K562 (cell line): ENCODE results near the gene KCNH2. TPM values are rescaled to one million over a fixed set of nuclear protein-coding genes. Genes with fewer than 3 reads are reported as not detected.

Experiments
- ARID1B ChIP-seq: fragments of 450-650 bp; IDR thresholded peaks from 2 replicates; pipeline ENCODE4 v1.6.1; 2016; ENCODE audit warnings: antibody characterized with exemption, mild to moderate bottlenecking, inconsistent platforms
- CCAR2 ChIP-seq: fragments of 200-400 bp; formaldehyde crosslinking; IDR thresholded peaks from 2 replicates; pipeline ENCODE4 v1.6.1; 2017; ENCODE audit warnings: mild to moderate bottlenecking, low read depth, low read length
- CHD1 ChIP-seq: fragments of 200-600 bp; sonication (generic); IDR thresholded peaks from one replicate; pipeline ENCODE4 v1.6.1; 2012; ENCODE audit warnings: mild to moderate bottlenecking, moderate library complexity, low read length, inconsistent platforms
- HDAC6 ChIP-seq: IDR thresholded peaks from 2 replicates; pipeline ENCODE4 v1.6.1; 2012; ENCODE audit warnings: low read depth, mild to moderate bottlenecking, control low read depth, inconsistent platforms, low read length, moderate library complexity
- HNRNPLL ChIP-seq: fragments of 200-400 bp; formaldehyde crosslinking; IDR thresholded peaks from 2 replicates; pipeline ENCODE4 v1.6.1; 2017; ENCODE audit warnings: low read length, low read depth, mild to moderate bottlenecking; ENCODE audit not compliant: poor library complexity, severe bottlenecking
- PCBP1 ChIP-seq: fragments of 200-400 bp; formaldehyde crosslinking; IDR thresholded peaks from 2 replicates; pipeline ENCODE4 v1.6.1; 2018; ENCODE audit warnings: mild to moderate bottlenecking, low read depth, low read length; ENCODE audit not compliant: poor library complexity, severe bottlenecking
- SIN3A ChIP-seq, 2 experiments: fragments of 150-350 bp in 1 of 2; IDR thresholded peaks; 2 replicates each; pipeline ENCODE4 v1.6.1; 2011 to 2016; ENCODE audit warnings: borderline replicate concordance in 2 of 2, low read depth in 2 of 2, low read length in 2 of 2, mild to moderate bottlenecking in 2 of 2, moderate library complexity in 2 of 2; ENCODE audit not compliant: control insufficient read depth in 1 of 2
- SRSF3 ChIP-seq: fragments of 200-400 bp; formaldehyde crosslinking; IDR thresholded peaks from 2 replicates; pipeline ENCODE4 v1.6.1; 2016; ENCODE audit warnings: mild to moderate bottlenecking, low read length, moderate library complexity; ENCODE audit not compliant: insufficient read depth
- ZBTB7A ChIP-seq: IDR thresholded peaks from 2 replicates; pipeline ENCODE4 v1.6.1; 2011; ENCODE audit warnings: low read depth, mild to moderate bottlenecking, low read length, moderate library complexity, borderline replicate concordance; ENCODE audit not compliant: control insufficient read depth
- ZFX ChIP-seq: sonication (generic); formaldehyde crosslinking; IDR thresholded peaks from 2 replicates; pipeline ENCODE4 v1.8.0; 2022; ENCODE audit warnings: mild to moderate bottlenecking, missing genetic modification reagents, moderate library complexity
- ZNF133 ChIP-seq: fragments of 250-450 bp; sonication (Bioruptor Pico); IDR thresholded peaks from 2 replicates; pipeline ENCODE4 v1.4.0; 2020; ENCODE audit warnings: mild to moderate bottlenecking
- ZNF217 ChIP-seq: sonication (generic); formaldehyde crosslinking; IDR thresholded peaks from 2 replicates; pipeline ENCODE4 v1.8.0; 2022; ENCODE audit warnings: mild to moderate bottlenecking, missing genetic modification reagents
- polyA plus RNA-seq, 8 experiments: library from polyadenylated mRNA; depleted of rRNA in 4 of 8; stranded (reverse) in 5 of 8; unstranded in 3 of 8; fragments of >200 nt; fragmentation: Nextera tagmentation in 2 of 8; fragmentation: Illumina TruSeq in 1 of 8; extraction: Ambion mirVana in 2 of 8; extraction: Trizol in 1 of 8; gene quantifications; 2 replicates each; pipeline versions ENCODE4 v1.2.1 to v1.2.3, GENCODE V29; 2011 to 2014; ENCODE audit warnings: inconsistent platforms in 1 of 8, missing spikeins in 1 of 8
- total RNA-seq, 7 experiments: library from RNA; depleted of rRNA in 6 of 7; stranded (reverse); fragments of >200 nt in 6 of 7; fragmentation: Illumina TruSeq in 2 of 7; extraction: Trizol in 2 of 7; gene quantifications; 2 replicates each; pipeline versions ENCODE4 v1.2.1 to v1.2.3, GENCODE V29; 2011 to 2021; ENCODE audit warnings: low replicate concordance in 1 of 7
- TF ChIP-seq, protein P1 (sequence below), 2 experiments: fragments of 450-650 bp in 1 of 2; sonication (generic) in 1 of 2; formaldehyde crosslinking in 1 of 2; IDR thresholded peaks; 2 replicates each; pipeline versions ENCODE4 v1.7.1 to v1.9.0; 2016 to 2022; ENCODE audit warnings: inconsistent platforms in 1 of 2, mild to moderate bottlenecking in 1 of 2, missing genetic modification reagents in 1 of 2
- TF ChIP-seq, protein P2 (sequence below): fragments of 250-450 bp; sonication (Bioruptor Pico); IDR thresholded peaks from 2 replicates; pipeline ENCODE4 v1.9.0; 2021; ENCODE audit warnings: mild to moderate bottlenecking, inconsistent platforms

Gene KCNH2
- total and polyA plus RNA-seq, 9 of the 15 experiments (the other 6 are each of a cell fraction or from before 2014, with no cell fraction given): 18.1 to 368 (median 218) TPM

DNA sequence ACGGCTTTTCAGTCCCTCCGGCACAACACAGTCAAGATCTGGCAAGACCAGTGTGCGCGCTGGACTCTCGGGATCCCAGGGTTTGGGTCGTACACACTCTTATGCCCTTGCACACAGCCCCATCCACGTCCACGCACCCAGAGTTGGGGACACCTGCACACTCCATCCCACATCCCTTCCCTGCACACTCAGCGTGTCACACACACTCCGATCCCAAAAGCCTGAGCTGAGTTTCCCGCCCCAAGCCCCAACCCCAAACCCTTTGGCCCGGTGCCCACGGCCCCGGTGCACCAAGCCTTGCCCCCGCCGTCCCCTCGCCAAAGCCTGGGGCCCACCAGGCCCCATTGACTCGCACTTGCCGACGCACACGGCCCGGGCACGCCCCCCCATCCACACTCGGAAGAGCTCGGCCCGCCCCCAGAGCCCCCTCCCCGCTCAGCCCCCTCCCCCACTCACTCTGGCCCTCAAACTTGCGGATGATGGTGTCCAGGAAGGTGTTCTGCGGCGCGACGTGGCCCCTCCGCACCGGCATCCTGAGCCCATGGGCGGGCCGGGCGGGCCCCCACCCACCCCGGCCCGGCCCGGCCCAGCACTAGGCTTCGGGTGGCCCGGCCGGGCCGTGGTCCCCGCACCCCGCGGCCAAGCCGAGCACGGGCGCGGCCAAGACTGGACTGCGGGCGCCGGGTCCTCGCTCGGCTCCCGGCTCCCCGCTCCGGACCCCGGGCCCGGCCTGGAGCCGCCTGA lies 567 bp downstream of the KCNH2 start (continued):
- TF ChIP-seq, protein P1, sequence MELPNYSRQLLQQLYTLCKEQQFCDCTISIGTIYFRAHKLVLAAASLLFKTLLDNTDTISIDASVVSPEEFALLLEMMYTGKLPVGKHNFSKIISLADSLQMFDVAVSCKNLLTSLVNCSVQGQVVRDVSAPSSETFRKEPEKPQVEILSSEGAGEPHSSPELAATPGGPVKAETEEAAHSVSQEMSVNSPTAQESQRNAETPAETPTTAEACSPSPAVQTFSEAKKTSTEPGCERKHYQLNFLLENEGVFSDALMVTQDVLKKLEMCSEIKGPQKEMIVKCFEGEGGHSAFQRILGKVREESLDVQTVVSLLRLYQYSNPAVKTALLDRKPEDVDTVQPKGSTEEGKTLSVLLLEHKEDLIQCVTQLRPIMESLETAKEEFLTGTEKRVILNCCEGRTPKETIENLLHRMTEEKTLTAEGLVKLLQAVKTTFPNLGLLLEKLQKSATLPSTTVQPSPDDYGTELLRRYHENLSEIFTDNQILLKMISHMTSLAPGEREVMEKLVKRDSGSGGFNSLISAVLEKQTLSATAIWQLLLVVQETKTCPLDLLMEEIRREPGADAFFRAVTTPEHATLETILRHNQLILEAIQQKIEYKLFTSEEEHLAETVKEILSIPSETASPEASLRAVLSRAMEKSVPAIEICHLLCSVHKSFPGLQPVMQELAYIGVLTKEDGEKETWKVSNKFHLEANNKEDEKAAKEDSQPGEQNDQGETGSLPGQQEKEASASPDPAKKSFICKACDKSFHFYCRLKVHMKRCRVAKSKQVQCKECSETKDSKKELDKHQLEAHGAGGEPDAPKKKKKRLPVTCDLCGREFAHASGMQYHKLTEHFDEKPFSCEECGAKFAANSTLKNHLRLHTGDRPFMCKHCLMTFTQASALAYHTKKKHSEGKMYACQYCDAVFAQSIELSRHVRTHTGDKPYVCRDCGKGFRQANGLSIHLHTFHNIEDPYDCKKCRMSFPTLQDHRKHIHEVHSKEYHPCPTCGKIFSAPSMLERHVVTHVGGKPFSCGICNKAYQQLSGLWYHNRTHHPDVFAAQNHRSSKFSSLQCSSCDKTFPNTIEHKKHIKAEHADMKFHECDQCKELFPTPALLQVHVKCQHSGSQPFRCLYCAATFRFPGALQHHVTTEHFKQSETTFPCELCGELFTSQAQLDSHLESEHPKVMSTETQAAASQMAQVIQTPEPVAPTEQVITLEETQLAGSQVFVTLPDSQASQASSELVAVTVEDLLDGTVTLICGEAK (IDR thresholded peaks at IDR 0.05): 0 out of 2 replicates have a peak, but pooled peaks have one; percentile 9
- TF ChIP-seq, protein P1 (CRISPR knock-in tag; IDR thresholded peaks at IDR 0.05): no peak
- TF ChIP-seq PCBP1: peak; percentile 57
- no peak for TF ChIP-seq ZNF217
- TF ChIP-seq HNRNPLL: no peak
- TF ChIP-seq ZFX (CRISPR knock-in tag): peak; percentile 4; the same call in 1 of the 2 replicates
- no peak for TF ChIP-seq HDAC6
- no peak for TF ChIP-seq CCAR2
- TF ChIP-seq SRSF3: 0 out of 2 replicates have a peak, but pooled peaks have one; percentile 56
- peak; percentile 56; the same call in 1 of the 2 replicates for TF ChIP-seq ZNF133 (CRISPR knock-in tag)
- TF ChIP-seq ARID1B: no peak
- peak; percentile 65 for TF ChIP-seq CHD1
- 0 out of 4 replicates have a peak, but pooled peaks of 1 of the 2 experiments have one; percentile 62 for TF ChIP-seq SIN3A (IDR thresholded peaks at IDR 0.05; ENCODE audit: borderline replicate concordance in 2 of 2, control insufficient read depth in 1 of 2, low read depth in 2 of 2, low read length in 2 of 2)
- TF ChIP-seq, protein P2, sequence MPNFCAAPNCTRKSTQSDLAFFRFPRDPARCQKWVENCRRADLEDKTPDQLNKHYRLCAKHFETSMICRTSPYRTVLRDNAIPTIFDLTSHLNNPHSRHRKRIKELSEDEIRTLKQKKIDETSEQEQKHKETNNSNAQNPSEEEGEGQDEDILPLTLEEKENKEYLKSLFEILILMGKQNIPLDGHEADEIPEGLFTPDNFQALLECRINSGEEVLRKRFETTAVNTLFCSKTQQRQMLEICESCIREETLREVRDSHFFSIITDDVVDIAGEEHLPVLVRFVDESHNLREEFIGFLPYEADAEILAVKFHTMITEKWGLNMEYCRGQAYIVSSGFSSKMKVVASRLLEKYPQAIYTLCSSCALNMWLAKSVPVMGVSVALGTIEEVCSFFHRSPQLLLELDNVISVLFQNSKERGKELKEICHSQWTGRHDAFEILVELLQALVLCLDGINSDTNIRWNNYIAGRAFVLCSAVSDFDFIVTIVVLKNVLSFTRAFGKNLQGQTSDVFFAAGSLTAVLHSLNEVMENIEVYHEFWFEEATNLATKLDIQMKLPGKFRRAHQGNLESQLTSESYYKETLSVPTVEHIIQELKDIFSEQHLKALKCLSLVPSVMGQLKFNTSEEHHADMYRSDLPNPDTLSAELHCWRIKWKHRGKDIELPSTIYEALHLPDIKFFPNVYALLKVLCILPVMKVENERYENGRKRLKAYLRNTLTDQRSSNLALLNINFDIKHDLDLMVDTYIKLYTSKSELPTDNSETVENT (CRISPR knock-in tag): 0 out of 2 replicates have a peak, but pooled peaks have one; percentile 49
- TF ChIP-seq ZBTB7A: 0 out of 2 replicates have a peak, but pooled peaks have one; percentile 61
